PC-3 (cell line): ENCODE results near the gene RNF217. TPM values are rescaled to one million over a fixed set of nuclear protein-coding genes. Genes with fewer than 3 reads are reported as not detected.
A peak's percentile ranks its signal among the peaks of the same experiment; 100 is the strongest.
"Not testable (repeated sequence)": the region's sequence is repeated elsewhere in the genome, so short reads cannot be mapped to it uniquely, and the experiment has no call there.

Source experiments
- ATAC-seq: fragments of 200-7000 bp; cut with Tn5 transposase; 2 replicates; pipeline ENCODE4 v1.9.1; 2020; ENCODE audit warnings: mild to moderate bottlenecking, moderate library complexity
- BruUV-seq: library from RNA; stranded (reverse); fragments of 400-500 nt; replicated peaks from 2 replicates; lab custom pipeline; 2021; lab: Mats Ljungman, UMichigan
- CTCF ChIA-PET: fragments of 300-600 bp; sonication (Branson Sonifier 250); formaldehyde crosslinking; loops from one replicate; lab custom pipeline; 2022; ENCODE audit warnings: antibody characterized with exemption; lab: Charles Lee
- POLR2A ChIA-PET: fragments of 300-600 bp; sonication (Branson Sonifier 250); formaldehyde crosslinking; loops from one replicate; lab custom pipeline; 2022; ENCODE audit warnings: antibody characterized with exemption; ENCODE audit not compliant: unreplicated experiment; lab: Charles Lee
- DNase-seq: peaks from one replicate; pipeline ENCODE4 v3.0.0-alpha.2; 2015
- H2AFZ ChIP-seq: fragments of 300-600 bp; sonication (generic); 2 replicates; pipeline ENCODE4 v1.6.0; 2016; ENCODE audit warnings: antibody characterized with exemption, low read length
- H3F3A ChIP-seq: fragments of 300-600 bp; sonication (generic); one replicate; pipeline ENCODE4 v1.6.0; 2017; ENCODE audit warnings: antibody characterized with exemption, low read length, control low read depth, mild to moderate bottlenecking; ENCODE audit not compliant: unreplicated experiment
- H3K27ac ChIP-seq: fragments of 300-600 bp; sonication (generic); 2 replicates; pipeline ENCODE4 v1.5.1; 2016; ENCODE audit warnings: mild to moderate bottlenecking, low read length
- H3K27me3 ChIP-seq: fragments of 300-600 bp; sonication (generic); 2 replicates; pipeline ENCODE4 v1.6.1; 2016; ENCODE audit warnings: low read length, mixed read lengths
- H3K36me3 ChIP-seq: fragments of 300-600 bp; sonication (generic); 2 replicates; pipeline ENCODE4 v1.6.1; 2016; ENCODE audit warnings: low read depth, mixed run types, low read length, mixed read lengths
- H3K4me1 ChIP-seq: fragments of 300-600 bp; sonication (generic); 2 replicates; pipeline ENCODE4 v1.5.1; 2016; ENCODE audit warnings: low read length; ENCODE audit not compliant: insufficient read depth
- H3K4me2 ChIP-seq: fragments of 300-600 bp; sonication (generic); 2 replicates; pipeline ENCODE4 v1.6.0; 2016; ENCODE audit warnings: low read length
- H3K4me3 ChIP-seq: fragments of 300-600 bp; sonication (generic); 2 replicates; pipeline ENCODE4 v1.5.1; 2016; ENCODE audit warnings: mild to moderate bottlenecking, low read length, mixed read lengths
- H3K79me2 ChIP-seq: fragments of 300-600 bp; sonication (generic); 2 replicates; pipeline ENCODE4 v1.6.1; 2017; ENCODE audit warnings: low read length, mixed read lengths
- H3K9ac ChIP-seq: fragments of 300-600 bp; sonication (generic); 2 replicates; pipeline ENCODE4 v1.6.0; 2016; ENCODE audit warnings: mild to moderate bottlenecking, low read length
- H3K9me2 ChIP-seq: fragments of 300-600 bp; sonication (generic); replicated peaks from 2 replicates; pipeline ENCODE4 v1.6.1; 2016; ENCODE audit warnings: mixed run types, low read length, mixed read lengths
- H3K9me3 ChIP-seq: fragments of 300-600 bp; sonication (generic); 2 replicates; pipeline ENCODE4 v1.6.1; 2016; ENCODE audit warnings: low read length, mixed read lengths
- H4K20me1 ChIP-seq: fragments of 300-600 bp; sonication (generic); 2 replicates; pipeline ENCODE4 v1.6.1; 2016; ENCODE audit warnings: low read length, mixed read lengths
- CTCF ChIP-seq: fragments of 300-600 bp; sonication (generic); conservative IDR thresholded peaks from 2 replicates; pipeline ENCODE4 v1.5.1; 2017; ENCODE audit warnings: antibody characterized with exemption, low read depth, mild to moderate bottlenecking, low read length
- EZH2 ChIP-seq: fragments of 300-600 bp; sonication (generic); IDR thresholded peaks from one replicate; pipeline ENCODE4 v1.6.1; 2017; ENCODE audit warnings: antibody characterized with exemption, mild to moderate bottlenecking, low read length; ENCODE audit not compliant: unreplicated experiment
- EZH2phosphoT487 ChIP-seq: fragments of 300-600 bp; sonication (generic); IDR thresholded peaks from 2 replicates; pipeline ENCODE4 v1.6.1; 2018; ENCODE audit warnings: mild to moderate bottlenecking, antibody characterized with exemption, low read length, borderline replicate concordance
- intact Hi-C: fragments of 100-400 bp; cut with micrococcal nuclease; formaldehyde crosslinking; loops from 2 replicates; pipeline ENCODE4 v1.9.0; 2023
- total RNA-seq: library from RNA; depleted of rRNA; stranded (reverse); fragments of >200 nt; gene quantifications from 2 replicates; pipeline ENCODE4 v1.2.3, GENCODE V29; 2014

RNF217 gene
- total RNA-seq, 1 experiment from 2014 or later, result 7.7 TPM

- intact Hi-C loops, result loop anchor here (1.0 to 5.0 kb wide), 3 partner anchors 31 to 151 kb away; no protein-coding TSS in a partner anchor
- peak overlapping the region; percentile 76 for H3K4me3 ChIP-seq
- H3K4me1 ChIP-seq, result peaks cover 51% of the 10 kb centered on the region
- H3K27ac ChIP-seq, result peak overlapping the region; percentile 28
- POLR2A ChIA-PET, result no interaction called here
- no peaks in the 10 kb centered on the region for H3F3A ChIP-seq
- H3K36me3 ChIP-seq, result no peaks in the 10 kb centered on the region
- no peak overlapping the region; the same call in 1 of the 2 replicates for H2AFZ ChIP-seq
- H3K4me2 ChIP-seq, result peak overlapping the region; percentile 76
- ATAC-seq (no peak), DNase-seq (no peak)
- H3K9me2 ChIP-seq, result no peaks in the 10 kb centered on the region
- 0 out of 2 replicates have a peak overlapping the region, but pooled peaks have one; percentile 61 for H3K9ac ChIP-seq
- peaks cover 51% of the 10 kb centered on the region for H3K79me2 ChIP-seq
- TF ChIP-seq CTCF (no peak), EZH2phosphoT487 (no peak), EZH2 (no peak)
- CTCF ChIA-PET, result no interaction called here
- H4K20me1 ChIP-seq, result 0 out of 2 replicates have a peak, but pooled peaks cover 5% of the 10 kb centered on the region
- BruUV-seq, result TSS peak; percentile 35
- H3K9me3 ChIP-seq, result no peaks in the 10 kb centered on the region
- no peaks in the 10 kb centered on the region for H3K27me3 ChIP-seq
Observed at GRCh38 chr6:124963831-124964763, 1.9 kb downstream of the RNF217 start.

- ChIA-PET CTCF (no interaction called here), POLR2A (no interaction called here)
- H3K9me3 ChIP-seq, result no peaks in the 10 kb centered on the region
- intact Hi-C loops, result loop anchor here (5.0 kb wide), 1 partner anchor 92 kb away; no protein-coding TSS in a partner anchor
- no peak overlapping the region for H2AFZ ChIP-seq
- H3K4me2 ChIP-seq, result peak overlapping the region; percentile 76
- peaks cover 51% of the 10 kb centered on the region for H3K4me1 ChIP-seq
- H3F3A ChIP-seq, result no peaks in the 10 kb centered on the region
- H3K9me2 ChIP-seq, result no peaks in the 10 kb centered on the region
- H3K9ac ChIP-seq, result no peak overlapping the region
- DNase-seq (peak; percentile 23), ATAC-seq (no peak)
- peak overlapping the region; percentile 76 for H3K4me3 ChIP-seq
- H4K20me1 ChIP-seq, result 0 out of 2 replicates have a peak, but pooled peaks cover 5% of the 10 kb centered on the region
- H3K27ac ChIP-seq, result no peak overlapping the region
- no peak for TF ChIP-seq CTCF
- no peak for TF ChIP-seq EZH2phosphoT487
- TF ChIP-seq EZH2, result no peak
- no TSS peak for BruUV-seq
- no peaks in the 10 kb centered on the region for H3K27me3 ChIP-seq
- H3K79me2 ChIP-seq, result peaks cover 51% of the 10 kb centered on the region
- no peaks in the 10 kb centered on the region for H3K36me3 ChIP-seq
Observed at GRCh38 chr6:124964764-124965105, 2.5 kb downstream of the RNF217 start.

GRCh38 chr6:124965424-124965850 is 3.2 kb downstream of the RNF217 start:
- H3K36me3 ChIP-seq, H3K9me3 ChIP-seq, BruUV-seq, H3K9ac ChIP-seq, H2AFZ ChIP-seq, H3K9me2 ChIP-seq, H4K20me1 ChIP-seq, H3K27me3 ChIP-seq, H3F3A ChIP-seq, ATAC-seq, POLR2A ChIA-PET, H3K4me3 ChIP-seq, H3K27ac ChIP-seq, intact Hi-C loops, CTCF ChIA-PET: not testable (repeated sequence)
- peak; percentile 39 for DNase-seq
- peaks cover 51% of the 10 kb centered on the region for H3K79me2 ChIP-seq
- peaks cover 51% of the 10 kb centered on the region for H3K4me1 ChIP-seq
- H3K4me2 ChIP-seq, result peak overlapping the region; percentile 30; the same call in 1 of the 2 replicates
